ENCODE measurements around the gene FNDC7.
"Not testable (repeated sequence)": the region's sequence is repeated elsewhere in the genome, so short reads cannot be mapped to it uniquely, and the experiment has no call there.

FNDC7 gene, protein sequence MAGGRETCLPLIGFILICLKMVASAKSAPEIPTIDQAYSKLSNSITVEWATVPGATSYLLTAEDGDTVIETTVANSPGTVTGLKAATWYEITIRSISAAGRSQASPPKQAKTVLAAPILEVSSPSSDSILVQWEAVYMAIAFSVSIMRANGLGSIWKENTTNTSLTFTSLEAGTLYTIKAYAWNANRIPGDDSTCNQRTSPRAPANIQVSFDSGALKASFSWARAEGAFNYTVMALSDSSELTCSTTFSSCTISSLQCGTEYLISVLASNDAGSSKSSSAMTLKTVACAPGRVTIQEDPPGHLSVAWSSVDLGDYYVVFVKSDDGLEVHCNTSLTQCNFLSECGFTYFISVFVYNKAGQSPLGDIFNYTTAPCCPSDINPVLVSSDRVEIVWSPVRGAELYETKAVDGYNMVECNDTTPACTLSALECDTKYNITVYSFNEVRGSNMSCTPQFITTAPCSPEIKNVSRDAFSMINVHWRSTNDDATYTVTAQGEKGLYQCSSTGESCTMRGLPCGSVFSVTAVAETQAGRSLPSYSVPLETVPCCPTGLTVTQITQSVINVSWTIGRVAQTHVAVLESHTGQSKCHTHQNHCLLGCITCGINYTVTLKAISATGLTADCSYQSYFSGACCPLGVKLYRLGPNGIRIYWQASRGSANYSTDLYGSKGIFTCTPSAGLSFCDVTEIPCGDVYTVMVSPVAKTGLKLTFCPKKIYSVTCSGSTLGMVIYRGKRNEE

GRCh38 chr1:108712606-108713150, at the start of gene FNDC7:
Gene FNDC7, plus strand, starts transcription at chr1:108712908. Its CDS starts 26 bp downstream, at chr1:108712934.
- DNase-seq (ENCODE audit: low read depth), result no peak

- DNase-seq (ENCODE audit: low read depth), result no peak
Measured at GRCh38 chr1:108663074-108663473, 49.6 kb upstream of the FNDC7 start.

DNA sequence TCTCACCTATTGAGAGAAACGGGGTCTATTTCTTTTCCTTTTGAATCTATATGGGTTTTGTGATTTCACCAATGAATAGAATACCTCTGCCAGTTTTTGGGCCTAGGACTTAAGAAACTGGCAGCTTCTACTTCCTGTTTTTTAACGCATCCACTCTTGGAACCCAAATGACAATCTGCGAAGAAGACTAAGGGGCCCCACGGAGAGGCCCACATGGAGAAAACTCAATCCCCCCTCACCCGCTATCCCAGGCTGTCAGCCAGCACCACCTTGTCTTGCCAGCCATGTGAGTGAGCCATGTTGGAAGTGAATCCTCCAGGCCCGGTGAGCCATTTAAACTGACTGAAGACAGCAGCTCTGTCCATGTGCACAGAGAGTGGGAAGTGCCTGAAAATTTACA, 48.2 kb upstream of the FNDC7 start:
- DNase-seq (ENCODE audit: low read depth), result no peak

- DNase-seq (ENCODE audit: low read depth), result no peak
Measured at GRCh38 chr1:108665067-108665466, 47.6 kb upstream of the FNDC7 start.

DNA sequence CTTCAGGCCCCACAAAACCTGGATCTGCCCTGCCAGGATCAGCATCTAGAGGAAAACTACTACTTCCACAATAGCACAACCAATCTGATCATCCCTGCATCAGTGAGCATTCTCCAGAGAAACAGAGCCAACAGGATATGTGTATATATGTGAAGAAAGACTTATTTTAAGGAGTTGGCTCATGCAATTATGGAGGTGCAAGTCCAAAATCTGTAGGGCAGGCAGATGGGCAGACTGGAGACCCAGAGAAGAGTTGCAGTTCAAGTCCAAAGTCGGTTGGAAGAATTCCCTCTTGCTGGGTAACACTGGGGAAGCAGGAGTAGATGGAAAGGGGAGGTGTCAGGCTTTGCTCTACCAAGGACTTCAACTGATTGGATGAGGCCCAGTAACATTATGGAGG, 46.9 kb upstream of the FNDC7 start:
- DNase-seq (ENCODE audit: low read depth), result no peak

DNA sequence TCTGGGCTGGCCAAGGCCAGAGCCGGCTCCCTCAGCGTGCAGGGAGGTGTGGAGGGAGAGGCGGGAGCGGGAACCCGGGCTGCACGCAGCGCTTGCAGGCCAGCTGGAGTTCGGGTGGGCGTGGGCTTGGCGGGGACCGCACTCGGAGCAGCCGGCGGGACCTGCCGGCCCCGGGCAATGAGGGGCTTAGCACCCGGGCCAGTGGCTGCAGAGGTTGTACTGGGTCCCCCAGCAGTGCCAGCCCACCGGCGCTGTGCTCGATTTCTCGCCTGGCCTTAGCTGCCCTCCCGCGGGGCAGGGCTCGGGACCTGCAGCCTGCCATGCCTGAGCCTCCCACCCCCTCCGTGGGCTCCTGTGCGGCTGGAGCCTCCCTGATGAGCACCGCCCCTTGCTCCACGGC, 45.3 kb upstream of the FNDC7 start:
- DNase-seq (ENCODE audit: low read depth), result not testable (repeated sequence)

GRCh38 chr1:108668777-108669176, 43.9 kb upstream of the FNDC7 start:
- DNase-seq (ENCODE audit: low read depth), result no peak

GRCh38 chr1:108669679-108670078, 43.0 kb upstream of the FNDC7 start:
- no peak for DNase-seq (ENCODE audit: low read depth)

- DNase-seq (ENCODE audit: low read depth), result no peak
Measured at GRCh38 chr1:108670131-108670773, 42.5 kb upstream of the FNDC7 start.

DNA sequence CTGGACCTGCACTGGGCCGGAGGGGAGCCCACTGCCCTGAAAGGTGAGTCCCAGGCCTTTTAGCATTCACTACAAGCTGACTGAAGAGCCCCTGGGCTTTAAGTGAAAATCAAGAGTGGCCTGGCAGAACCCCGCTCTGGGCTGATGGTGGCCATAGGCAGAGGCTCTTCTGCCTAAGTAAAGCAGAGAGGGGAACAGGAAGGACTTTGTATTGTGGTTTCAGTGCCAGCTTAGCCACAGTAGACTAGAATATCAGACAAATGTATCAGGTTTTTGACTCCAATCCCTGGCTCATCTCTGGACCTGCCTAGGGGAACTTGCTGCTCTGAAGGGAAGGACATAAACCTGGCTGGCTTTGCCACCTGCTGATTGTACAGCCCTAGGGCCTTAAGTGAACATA, 41.6 kb upstream of the FNDC7 start:
- no peak for DNase-seq (ENCODE audit: low read depth)

- DNase-seq (ENCODE audit: low read depth), result no peak
Measured at GRCh38 chr1:108678706-108679105, 34.0 kb upstream of the FNDC7 start.

DNA sequence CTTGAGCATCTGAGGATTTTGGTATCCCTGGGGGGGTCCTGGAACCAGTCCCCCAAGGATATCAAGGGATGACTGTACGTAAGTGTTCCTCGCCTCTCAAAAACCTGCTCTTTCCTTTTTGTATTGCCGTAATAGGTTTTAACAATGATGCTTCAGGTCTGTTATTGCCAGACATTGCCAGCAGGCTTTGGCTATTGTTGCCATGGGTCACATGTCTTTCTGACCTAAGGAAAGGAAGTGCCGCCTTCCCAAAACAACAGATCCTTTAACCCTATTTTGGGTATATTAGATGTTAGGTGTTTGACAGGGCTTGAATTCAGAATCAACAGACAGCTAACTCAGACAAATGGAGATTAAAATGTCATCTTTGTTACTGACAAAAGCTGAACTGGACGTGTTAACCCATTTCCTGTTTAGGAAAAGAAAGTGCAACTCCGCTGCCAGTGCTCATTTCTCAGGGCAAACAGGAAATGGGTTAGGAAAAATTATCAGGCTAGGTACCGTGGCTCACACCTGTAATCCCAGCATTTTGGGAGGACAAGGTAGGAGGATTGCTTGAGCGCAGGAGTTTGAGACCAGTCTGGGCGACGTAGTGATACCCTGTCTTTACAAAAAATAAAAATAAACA, 33.0 kb upstream of the FNDC7 start:
- no peak for DNase-seq (ENCODE audit: low read depth)

DNA sequence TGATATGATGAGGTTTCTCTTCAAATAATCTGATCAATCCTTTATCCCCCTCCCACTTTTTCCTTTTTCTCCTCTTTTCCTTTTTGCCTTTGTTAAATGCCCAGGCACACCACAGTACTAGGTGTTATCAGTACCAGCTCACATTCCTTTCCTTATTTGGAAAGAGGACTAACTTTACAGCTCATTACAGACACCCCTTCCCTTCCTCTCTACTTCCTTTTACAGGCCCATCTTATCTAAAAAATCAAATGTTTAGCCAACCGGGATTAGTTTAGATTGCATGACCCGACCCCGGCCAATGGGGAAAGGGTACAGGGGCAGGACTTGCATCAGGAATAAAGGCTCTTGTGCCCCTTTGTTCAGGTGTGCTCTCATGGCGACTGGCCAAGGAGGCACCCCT, 31.0 kb upstream of the FNDC7 start:
- DNase-seq (ENCODE audit: low read depth), result not testable (repeated sequence)

GRCh38 chr1:108685529-108685928, 27.2 kb upstream of the FNDC7 start:
- no peak for DNase-seq (ENCODE audit: low read depth)

DNA sequence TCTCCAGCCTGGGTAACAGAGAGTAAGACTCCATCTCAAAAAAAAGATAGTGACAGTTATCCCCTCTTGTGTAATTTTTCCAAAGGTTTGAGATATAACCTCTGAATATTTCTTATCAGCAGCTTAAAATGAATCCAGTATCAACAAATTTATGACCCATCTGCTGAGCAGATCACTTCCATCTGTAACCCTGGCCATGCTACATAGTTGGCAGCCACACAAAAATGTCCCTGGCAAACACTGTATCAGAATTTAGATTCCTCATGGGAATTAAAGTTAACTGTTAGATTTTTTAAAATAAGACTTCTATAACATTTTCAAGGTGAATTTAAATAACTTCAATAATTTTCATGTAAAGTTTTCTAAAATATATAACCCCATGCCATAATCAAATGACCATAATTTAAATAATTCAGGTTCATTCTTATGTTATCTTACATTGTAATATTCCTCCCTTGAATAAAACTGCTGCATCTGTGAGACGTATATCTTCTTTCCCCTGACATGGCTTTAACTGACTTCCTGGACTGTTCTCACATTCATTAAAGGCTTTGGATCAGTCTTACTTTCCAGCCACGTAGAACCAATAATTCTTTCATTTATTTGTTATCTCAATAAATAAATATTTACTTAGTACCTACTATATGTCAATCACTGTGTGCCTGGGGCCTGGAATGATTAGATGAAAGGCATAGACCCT, 25.9 kb upstream of the FNDC7 start:
- DNase-seq (ENCODE audit: low read depth), result no peak

- no peak for DNase-seq (ENCODE audit: low read depth)
Measured at GRCh38 chr1:108691128-108691941, 21.4 kb upstream of the FNDC7 start.

DNA sequence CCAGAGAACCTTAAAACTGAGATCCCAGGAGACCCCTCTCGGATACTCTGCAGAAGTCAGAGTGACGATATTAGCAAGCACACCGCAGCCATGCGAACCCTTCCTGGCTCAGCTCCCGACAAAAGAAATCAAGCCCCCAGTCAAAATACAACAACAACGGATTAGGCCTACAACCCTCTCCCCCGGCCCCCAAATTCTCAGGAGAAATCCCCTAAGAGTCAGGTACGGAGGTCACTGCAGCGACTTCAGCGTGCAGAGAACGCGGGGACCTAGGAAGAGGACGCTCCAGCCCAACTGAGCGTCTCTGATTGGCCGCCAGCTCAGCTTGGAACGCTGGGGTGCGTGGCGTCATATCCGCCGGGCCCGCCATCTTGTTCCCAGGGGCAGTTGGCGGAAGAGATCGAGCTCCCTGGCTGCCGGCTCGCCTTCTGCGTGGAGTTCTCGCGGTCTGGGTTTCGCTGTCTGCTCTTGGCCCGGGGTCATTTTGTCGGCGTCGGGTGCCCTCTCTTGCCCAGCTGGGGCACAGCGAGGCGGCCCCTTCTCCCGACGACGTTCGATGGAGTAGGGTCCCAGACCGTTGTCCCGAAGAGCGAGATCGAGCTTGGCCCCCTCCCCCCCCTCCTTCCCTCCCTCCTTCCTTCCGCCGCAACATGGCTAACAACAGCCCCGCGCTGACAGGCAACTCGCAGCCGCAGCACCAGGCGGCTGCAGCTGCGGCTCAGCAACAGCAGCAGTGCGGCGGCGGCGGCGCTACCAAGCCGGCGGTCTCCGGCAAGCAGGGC, 20.6 kb upstream of the FNDC7 start, which contains the start of gene PRPF38B:
TSS of gene PRPF38B (plus strand) at position 369 of the 782 bp plus-strand sequence. CDS start at position 651, 282 bp downstream.
- peak; percentile 91 for DNase-seq (ENCODE audit: low read depth)

DNA sequence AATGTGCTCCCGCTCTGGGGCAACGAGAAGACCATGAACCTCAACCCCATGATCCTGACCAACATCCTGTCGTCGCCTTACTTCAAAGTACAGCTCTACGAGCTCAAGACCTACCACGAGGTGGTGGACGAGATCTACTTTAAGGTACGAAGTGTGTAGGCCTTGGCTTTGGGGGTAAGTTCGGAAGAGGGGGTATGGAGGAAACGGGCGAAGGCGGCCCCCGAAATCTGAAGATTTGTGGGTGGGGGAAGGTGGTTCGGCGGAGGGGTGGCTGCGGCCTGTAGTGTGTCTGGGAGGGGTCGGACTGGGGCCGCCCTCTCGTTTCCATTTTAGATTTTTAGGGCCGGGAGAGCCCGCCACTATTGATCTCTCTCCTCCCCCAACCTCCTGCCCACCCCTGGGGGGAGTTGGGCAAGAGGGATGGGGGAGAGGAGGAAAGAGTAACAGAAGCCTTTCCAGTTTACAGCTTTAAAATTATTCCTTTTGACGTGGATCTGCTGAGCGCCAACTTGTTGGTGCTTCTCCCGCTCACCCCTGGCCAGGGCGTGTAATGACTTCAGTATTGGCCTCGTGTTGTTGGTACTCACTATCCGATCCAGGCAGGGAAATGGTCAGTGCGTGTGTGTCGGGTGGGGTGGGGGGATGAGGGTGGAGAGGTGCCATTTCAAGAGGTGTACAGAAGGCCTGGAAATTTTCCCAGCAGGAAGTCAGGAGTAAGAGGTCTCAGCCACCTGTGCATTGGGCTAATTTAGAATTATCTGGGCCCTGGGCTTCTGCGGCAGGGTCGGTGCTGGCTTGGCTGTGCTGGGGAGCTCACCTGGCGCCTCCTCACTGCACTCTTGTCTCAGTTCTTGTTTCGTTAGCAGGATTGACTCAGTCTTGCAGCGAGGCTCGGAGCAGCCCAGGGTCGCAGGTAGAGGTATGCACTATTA, 19.7 kb upstream of the FNDC7 start:
- DNase-seq (ENCODE audit: low read depth), result peak; percentile 80

DNA sequence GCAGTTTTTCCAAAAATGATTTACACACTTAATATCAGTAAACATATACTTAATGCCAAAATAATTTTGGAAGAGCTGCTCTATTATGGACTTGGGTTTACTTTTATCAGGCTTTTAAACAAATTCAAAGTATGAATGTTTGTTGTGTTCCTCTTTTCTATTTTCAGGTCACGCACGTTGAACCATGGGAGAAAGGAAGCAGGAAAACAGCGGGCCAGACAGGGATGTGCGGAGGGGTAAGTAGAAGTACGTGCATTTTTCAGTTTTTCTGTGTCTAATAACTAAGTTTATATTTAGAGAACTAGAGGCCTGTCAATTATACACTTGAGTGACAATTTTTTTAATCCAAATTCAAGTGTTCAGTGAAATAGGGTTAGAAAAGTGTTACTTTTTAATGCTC, 17.2 kb upstream of the FNDC7 start:
- no peak for DNase-seq (ENCODE audit: low read depth)
